Endothelial cell of umbilical vein (primary cell): ENCODE results near the gene CETN3. TPM values are rescaled to one million over a fixed set of nuclear protein-coding genes. Genes with fewer than 3 reads are reported as not detected.

ENCODE experiments used
- BruUV-seq: library from RNA; stranded (reverse); fragments of 400-500 nt; replicated peaks from 2 replicates; lab custom pipeline; 2021; lab: Mats Ljungman, UMichigan
- CTCF ChIA-PET: fragments of 300-600, 350-600 bp; sonication (Branson Sonifier 250); formaldehyde crosslinking; loops from one replicate; lab custom pipeline; 2021; ENCODE audit warnings: antibody characterized with exemption, inconsistent platforms; lab: Charles Lee
- POLR2A ChIA-PET: fragments of 300-600, 350-600 bp; sonication (Branson Sonifier 250); formaldehyde crosslinking; loops from one replicate; lab custom pipeline; 2021; ENCODE audit warnings: antibody characterized with exemption, inconsistent platforms; lab: Charles Lee
- DNase-seq: peaks from one replicate; pipeline ENCODE4 v3.0.0-alpha.2; 2011; ENCODE audit warnings: low read depth, low spot score
- FAIRE-seq: peaks from 2 replicates; lab custom pipeline; 2011; peaks lifted over from hg19 to GRCh38; lab: Jason Lieb, UNC
- H2AFZ ChIP-seq: 2 replicates; pipeline ENCODE4 v1.6.0; 2012; ENCODE audit warnings: low read depth, low read length, control low read depth, inconsistent platforms
- H3K27ac ChIP-seq: 2 replicates; pipeline ENCODE4 v1.5.1; 2011; ENCODE audit warnings: low read depth, mild to moderate bottlenecking, control low read depth, low read length, moderate library complexity; ENCODE audit not compliant: insufficient read depth
- H3K27me3 ChIP-seq, 2 experiments: 2 replicates each; pipeline versions ENCODE4 v1.6.0 to v1.6.1; 2011; ENCODE audit warnings: low read length in 2 of 2, mixed read lengths in 1 of 2; ENCODE audit not compliant: control insufficient read depth in 2 of 2, insufficient read depth in 2 of 2
- H3K36me3 ChIP-seq, 2 experiments: 2 replicates in 1 of 2; 3 replicates in 1 of 2; pipeline ENCODE4 v1.5.1; 2011; ENCODE audit warnings: low read length in 2 of 2, mild to moderate bottlenecking in 1 of 2, moderate library complexity in 1 of 2; ENCODE audit not compliant: control insufficient read depth in 2 of 2, insufficient read depth in 2 of 2; ENCODE audit errors: extremely low read depth in 1 of 2
- H3K4me1 ChIP-seq: 3 replicates; pipeline ENCODE4 v1.5.1; 2011; ENCODE audit warnings: mild to moderate bottlenecking, low read length; ENCODE audit not compliant: control insufficient read depth, insufficient read depth; ENCODE audit errors: extremely low read depth
- H3K4me2 ChIP-seq: 2 replicates; pipeline ENCODE4 v1.6.1; 2011; ENCODE audit warnings: low read length, control low read depth, mixed read lengths; ENCODE audit not compliant: insufficient read depth
- H3K4me3 ChIP-seq, 3 experiments: fragments of 200-600 bp in 1 of 3; sonication (generic), shearing (Covaris generic) in 1 of 3; replicated peaks in 1 of 3; 2 replicates each; pipeline ENCODE4 v1.5.1; 2011 to 2016; ENCODE audit warnings: control low read depth in 3 of 3, low read length in 3 of 3, mild to moderate bottlenecking in 2 of 3, inconsistent platforms in 1 of 3, low read depth in 1 of 3, moderate library complexity in 1 of 3; ENCODE audit not compliant: insufficient read depth in 1 of 3
- H3K79me2 ChIP-seq: 2 replicates; pipeline ENCODE4 v1.6.0; 2012; ENCODE audit warnings: low read length, inconsistent platforms; ENCODE audit not compliant: control insufficient read depth, insufficient read depth
- H3K9ac ChIP-seq: replicated peaks from 2 replicates; pipeline ENCODE3; 2011; ENCODE audit warnings: low read length, control low read depth; ENCODE audit not compliant: insufficient read depth; ENCODE audit errors: extremely low read depth
- H3K9me1 ChIP-seq: replicated peaks from 3 replicates; pipeline ENCODE4 v1.6.0; 2011; ENCODE audit warnings: mild to moderate bottlenecking, low read length; ENCODE audit not compliant: control insufficient read depth, insufficient read depth; ENCODE audit errors: extremely low read depth
- H3K9me3 ChIP-seq: replicated peaks from 2 replicates; pipeline ENCODE4 v1.5.1; 2012; ENCODE audit warnings: low read length, inconsistent platforms; ENCODE audit not compliant: control insufficient read depth, insufficient read depth
- H4K20me1 ChIP-seq: replicated peaks from 2 replicates; pipeline ENCODE3; 2011; ENCODE audit warnings: mild to moderate bottlenecking, low read length; ENCODE audit not compliant: control insufficient read depth, insufficient read depth; ENCODE audit errors: extremely low read depth
- CTCF ChIP-seq, 2 donors: IDR thresholded peaks; 1 replicate in 1 of 2; 2 replicates in 1 of 2; pipeline ENCODE4 v1.5.1; 2011; ENCODE audit warnings: low read length in 2 of 2, mild to moderate bottlenecking in 2 of 2, moderate library complexity in 2 of 2, control low read depth in 1 of 2, inconsistent platforms in 1 of 2, low read depth in 1 of 2; ENCODE audit not compliant: insufficient read depth in 1 of 2; ENCODE audit errors: extremely low read depth in 1 of 2
- EZH2 ChIP-seq: IDR thresholded peaks from 2 replicates; pipeline ENCODE4 v1.6.1; 2012; ENCODE audit warnings: borderline replicate concordance, low read depth, mild to moderate bottlenecking, moderate library complexity, low read length, inconsistent platforms; ENCODE audit not compliant: severe bottlenecking
- FOS ChIP-seq: IDR thresholded peaks from 2 replicates; pipeline ENCODE4 v1.6.1; 2011; ENCODE audit warnings: mild to moderate bottlenecking, low read length, moderate library complexity, borderline replicate concordance; ENCODE audit not compliant: insufficient read depth
- GATA2 ChIP-seq: IDR thresholded peaks from 2 replicates; pipeline ENCODE4 v1.7.0; 2011; ENCODE audit warnings: low read depth, mild to moderate bottlenecking, moderate library complexity, mixed read lengths, low read length; ENCODE audit not compliant: insufficient read length, insufficient read depth
- JUN ChIP-seq: IDR thresholded peaks from 2 replicates; pipeline ENCODE4 v1.6.1; 2011; ENCODE audit warnings: borderline replicate concordance, low read depth; ENCODE audit not compliant: insufficient read length, insufficient read depth
- MYC ChIP-seq: IDR thresholded peaks from one replicate; pipeline ENCODE4 v1.6.1; 2011; ENCODE audit warnings: mild to moderate bottlenecking, low read depth, low read length
- POLR2A ChIP-seq: IDR thresholded peaks from 2 replicates; pipeline ENCODE4 v1.6.1; 2012; ENCODE audit warnings: low read depth, mild to moderate bottlenecking, control low read depth, low read length
- POLR2AphosphoS5 ChIP-seq: IDR thresholded peaks from 2 replicates; pipeline ENCODE4 v1.6.1; 2012; ENCODE audit warnings: low read depth, mild to moderate bottlenecking, control low read depth, low read length, moderate library complexity; ENCODE audit not compliant: insufficient read depth
- dilution Hi-C: fragments of 300-500 bp; cut with MboI; formaldehyde crosslinking; loops from one replicate; pipeline ENCODE4 v1.15.0; 2019; ENCODE audit warnings: low sequenced_read_pairs; ENCODE audit not compliant: extremely low pct_ligation_motif_present
- intact Hi-C: fragments of 100-400 bp; cut with micrococcal nuclease; formaldehyde crosslinking; loops from one replicate; pipeline ENCODE4 v1.10.0; 2022
- polyA plus RNA-seq, 4 experiments: library from polyadenylated mRNA; depleted of rRNA in 3 of 4; stranded (reverse) in 3 of 4; unstranded in 1 of 4; fragments of >200 nt; gene quantifications; 2 replicates each; pipeline versions ENCODE4 v1.2.1 to v1.2.3, GENCODE V29; 2011 to 2012; ENCODE audit warnings: missing spikeins in 1 of 4
- total RNA-seq: library from RNA; stranded (reverse); gene quantifications from 2 replicates; pipeline ENCODE4 v1.2.3, GENCODE V29; 2021
- TF ChIP-seq, protein P1 (sequence below): IDR thresholded peaks from 2 replicates; pipeline ENCODE4 v1.6.1; 2011; ENCODE audit not compliant: insufficient read depth, insufficient read length

The CETN3 gene
- total and polyA plus RNA-seq, 2 donors (not counting 3 experiments of a cell fraction or from before 2014, with no cell fraction given), result 2.2 to 17.3 TPM

DNA sequence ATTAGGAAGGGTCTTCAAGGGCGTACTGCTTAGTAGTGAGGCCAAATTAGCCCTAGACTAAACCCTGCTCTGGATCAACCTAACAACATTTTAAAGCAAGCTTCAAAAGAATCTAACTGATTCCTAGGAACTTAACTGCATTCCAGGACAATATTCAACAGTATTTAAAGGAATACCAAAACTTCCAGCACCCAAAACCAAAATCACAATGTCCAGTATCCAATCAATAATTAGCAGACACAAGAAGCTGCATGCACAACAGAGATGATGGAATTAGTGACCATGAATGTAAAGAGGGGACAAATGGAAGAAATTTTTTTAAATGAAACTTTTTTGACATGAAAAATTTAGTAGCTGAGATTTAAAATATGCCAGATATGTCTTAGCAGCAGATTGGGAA is 53.9 kb downstream of the CETN3 start:
- CTCF ChIA-PET, result interaction anchor here (0.9 kb wide), 1 partner anchor 10 kb away, joined by 3 read pairs; no protein-coding TSS in a partner anchor
- H3K27me3 ChIP-seq, result no peaks in the 10 kb centered on the region
- no peaks in the 10 kb centered on the region for H3K4me1 ChIP-seq
- no TSS peak for BruUV-seq
- H3K27ac ChIP-seq, result no peak overlapping the region
- no peak overlapping the region for H2AFZ ChIP-seq
- no peak overlapping the region for H3K4me2 ChIP-seq
- H3K79me2 ChIP-seq, result no peaks in the 10 kb centered on the region
- H3K36me3 ChIP-seq, result no peaks in the 10 kb centered on the region
- no peaks in the 10 kb centered on the region for H3K9me3 ChIP-seq
- POLR2A ChIA-PET, result no interaction called here
- no peak overlapping the region for H3K9ac ChIP-seq
- no peak for DNase-seq
- H3K4me3 ChIP-seq, result no peak overlapping the region
- TF ChIP-seq POLR2AphosphoS5 (no peak), FOS (no peak), POLR2A (no peak), MYC (no peak), CTCF (IDR thresholded peaks at IDR 0.05; ENCODE audit: extremely low read depth in 1 of 2, insufficient read depth in 1 of 2, low read depth in 1 of 2, low read length in 2 of 2) (no peak), EZH2 (no peak), GATA2 (no peak), JUN (no peak)
- TF ChIP-seq, protein P1, sequence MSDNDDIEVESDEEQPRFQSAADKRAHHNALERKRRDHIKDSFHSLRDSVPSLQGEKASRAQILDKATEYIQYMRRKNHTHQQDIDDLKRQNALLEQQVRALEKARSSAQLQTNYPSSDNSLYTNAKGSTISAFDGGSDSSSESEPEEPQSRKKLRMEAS, result no peak
- H3K9me1 ChIP-seq, result no peaks in the 10 kb centered on the region
- no peaks in the 10 kb centered on the region for H4K20me1 ChIP-seq
- FAIRE-seq, result no peak
- intact Hi-C loops, result no loop called here
- dilution Hi-C loops, result no loop called here
